Measurements from ENCODE around the gene KRTAP5-4.
"Not testable (repeated sequence)": the region's sequence is repeated elsewhere in the genome, so short reads cannot be mapped to it uniquely, and the experiment has no call there.

Gene KRTAP5-4, protein sequence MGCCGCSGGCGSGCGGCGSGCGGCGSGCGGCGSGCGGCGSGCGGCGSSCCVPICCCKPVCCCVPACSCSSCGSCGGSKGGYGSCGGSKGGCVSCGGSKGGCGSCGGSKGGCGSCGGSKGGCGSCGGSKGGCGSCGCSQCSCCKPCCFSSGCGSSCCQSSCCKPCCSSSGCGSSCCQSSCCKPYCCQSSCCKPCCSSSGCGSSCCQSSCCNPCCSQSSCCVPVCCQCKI

GRCh38 chr11:1622086-1622485 lies at the start of gene KRTAP5-4:
TSS of gene KRTAP5-4 (minus strand) at chr11:1622138. CDS start at chr11:1622093, 45 bp downstream.
- DNase-seq (ENCODE audit: low read depth, low spot score) = no peak
- ChIA-PET CTCF (interaction anchor here (1.0 to 1.2 kb wide), 2 partner anchors 10 to 75 kb away, joined by 3 to 4 read pairs; no protein-coding TSS in a partner anchor), POLR2A (interaction anchor here (0.7 kb wide), 1 partner anchor 352 kb away, joined by 4 read pairs; no protein-coding TSS in a partner anchor)
- TF ChIP-seq, protein P1, sequence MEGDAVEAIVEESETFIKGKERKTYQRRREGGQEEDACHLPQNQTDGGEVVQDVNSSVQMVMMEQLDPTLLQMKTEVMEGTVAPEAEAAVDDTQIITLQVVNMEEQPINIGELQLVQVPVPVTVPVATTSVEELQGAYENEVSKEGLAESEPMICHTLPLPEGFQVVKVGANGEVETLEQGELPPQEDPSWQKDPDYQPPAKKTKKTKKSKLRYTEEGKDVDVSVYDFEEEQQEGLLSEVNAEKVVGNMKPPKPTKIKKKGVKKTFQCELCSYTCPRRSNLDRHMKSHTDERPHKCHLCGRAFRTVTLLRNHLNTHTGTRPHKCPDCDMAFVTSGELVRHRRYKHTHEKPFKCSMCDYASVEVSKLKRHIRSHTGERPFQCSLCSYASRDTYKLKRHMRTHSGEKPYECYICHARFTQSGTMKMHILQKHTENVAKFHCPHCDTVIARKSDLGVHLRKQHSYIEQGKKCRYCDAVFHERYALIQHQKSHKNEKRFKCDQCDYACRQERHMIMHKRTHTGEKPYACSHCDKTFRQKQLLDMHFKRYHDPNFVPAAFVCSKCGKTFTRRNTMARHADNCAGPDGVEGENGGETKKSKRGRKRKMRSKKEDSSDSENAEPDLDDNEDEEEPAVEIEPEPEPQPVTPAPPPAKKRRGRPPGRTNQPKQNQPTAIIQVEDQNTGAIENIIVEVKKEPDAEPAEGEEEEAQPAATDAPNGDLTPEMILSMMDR (IDR thresholded peaks at IDR 0.05; ENCODE audit: insufficient read depth, low read length, missing control alignments) = no peak
- no peak within 1 kb of the TSS for H3K4me3 ChIP-seq (ENCODE audit: low read depth, low read length)

GRCh38 chr11:1671658-1672057 lies 49.7 kb upstream of the KRTAP5-4 start:
- POLR2A ChIA-PET = no interaction called here
- DNase-seq (ENCODE audit: low read depth, low spot score) = no peak
- H3K4me3 ChIP-seq (ENCODE audit: low read depth, low read length) = no peak overlapping the region
- CTCF ChIA-PET = interaction anchor here (0.8 to 0.9 kb wide), 2 partner anchors 19 to 22 kb away, joined by 3 to 5 read pairs; no protein-coding TSS in a partner anchor
- TF ChIP-seq, protein P1 (IDR thresholded peaks at IDR 0.05; ENCODE audit: insufficient read depth, low read length, missing control alignments) = no peak

GRCh38 chr11:1670905-1671371 lies 49.0 kb upstream of the KRTAP5-4 start:
- POLR2A ChIA-PET = no interaction called here
- no peak for DNase-seq (ENCODE audit: low read depth, low spot score)
- TF ChIP-seq, protein P1 (IDR thresholded peaks at IDR 0.05; ENCODE audit: insufficient read depth, low read length, missing control alignments) = no peak
- no peak overlapping the region for H3K4me3 ChIP-seq (ENCODE audit: low read depth, low read length)
- CTCF ChIA-PET = interaction anchor here (0.9 to 1.7 kb wide), 2 partner anchors 23 kb away, joined by 3 to 5 read pairs; no protein-coding TSS in a partner anchor

- H3K4me3 ChIP-seq (ENCODE audit: low read depth, low read length); POLR2A ChIA-PET; DNase-seq (ENCODE audit: low read depth, low spot score): not testable (repeated sequence)
- CTCF ChIA-PET = interaction anchor here (1.1 to 1.7 kb wide), 2 partner anchors 18 to 23 kb away, joined by 4 to 5 read pairs; no protein-coding TSS in a partner anchor
Measured at GRCh38 chr11:1670457-1670856, 48.5 kb upstream of the KRTAP5-4 start.

DNA sequence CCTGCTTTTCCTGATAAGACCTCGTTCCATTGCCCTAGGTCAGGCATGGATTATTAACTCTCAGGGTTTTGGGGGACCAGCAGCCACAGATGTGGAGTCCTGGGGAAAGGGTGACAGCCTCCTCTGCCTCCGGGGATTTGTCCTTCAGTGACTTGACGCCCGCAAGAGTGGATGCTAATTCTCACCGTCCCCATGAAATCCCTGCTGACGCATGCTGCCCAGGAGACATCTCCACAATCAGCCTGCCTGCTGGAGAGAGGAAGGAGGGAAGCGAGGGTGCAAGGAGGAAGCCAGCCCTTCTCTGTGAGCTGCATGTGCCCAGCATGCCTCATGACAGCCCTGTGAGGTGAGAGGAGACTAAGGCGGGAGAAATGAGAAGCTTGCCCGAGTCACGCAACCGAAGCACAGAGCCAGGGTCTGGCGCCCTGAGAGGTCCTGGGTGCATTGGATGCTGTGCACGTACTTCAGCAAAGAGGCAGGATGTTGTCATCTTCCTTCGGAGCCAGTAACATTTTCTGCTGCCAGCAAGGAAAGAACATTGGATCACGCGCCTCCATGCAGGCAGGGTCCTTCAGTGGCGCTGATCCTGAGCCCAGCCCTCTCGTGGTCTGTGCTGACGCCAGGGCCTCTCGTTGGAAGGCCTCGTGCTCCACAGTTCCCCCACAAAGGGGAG lies 47.7 kb upstream of the KRTAP5-4 start:
- DNase-seq (ENCODE audit: low read depth, low spot score) = no peak
- TF ChIP-seq, protein P1 (IDR thresholded peaks at IDR 0.05; ENCODE audit: insufficient read depth, low read length, missing control alignments) = no peak
- CTCF ChIA-PET = interaction anchor here (1.1 to 1.7 kb wide), 2 partner anchors 17 to 24 kb away, joined by 4 to 5 read pairs; no protein-coding TSS in a partner anchor

DNA sequence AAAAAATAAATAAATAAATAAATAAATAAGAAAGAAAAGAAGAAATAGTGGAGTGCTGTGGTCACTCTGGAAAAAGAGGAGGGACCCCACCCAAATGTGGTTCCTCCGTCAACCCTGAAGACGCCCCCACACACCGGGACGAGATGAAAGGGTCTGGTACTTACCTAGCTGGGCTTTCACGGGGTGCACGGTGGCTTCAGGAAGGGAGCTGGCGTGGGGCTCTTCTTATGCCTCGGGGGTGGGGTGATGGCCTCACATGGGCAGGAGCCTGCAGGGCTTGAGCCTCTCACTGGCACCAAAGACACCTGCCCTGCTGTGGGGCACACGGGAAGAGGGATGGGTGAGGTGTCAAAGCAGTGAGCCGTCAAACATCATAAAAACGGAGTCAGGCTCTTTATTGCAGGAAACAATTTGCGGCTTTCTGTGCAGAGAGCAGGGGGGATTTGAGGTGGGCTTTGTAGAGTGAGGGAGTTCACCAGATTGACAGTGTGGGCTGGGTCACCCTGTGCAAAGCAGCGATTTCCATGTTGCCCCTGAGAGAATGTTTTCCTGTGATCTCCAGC lies 47.1 kb upstream of the KRTAP5-4 start:
- H3K4me3 ChIP-seq (ENCODE audit: low read depth, low read length) = no peak overlapping the region
- TF ChIP-seq, protein P1 (IDR thresholded peaks at IDR 0.05; ENCODE audit: insufficient read depth, low read length, missing control alignments) = no peak
- POLR2A ChIA-PET = no interaction called here
- no peak for DNase-seq (ENCODE audit: low read depth, low spot score)
- CTCF ChIA-PET = interaction anchor here (1.7 kb wide), 1 partner anchor 25 kb away, joined by 5 read pairs; no protein-coding TSS in a partner anchor

More for the DNA sequence above, 47.7 kb upstream of the KRTAP5-4 start:
- POLR2A ChIA-PET = no interaction called here
- no peak overlapping the region for H3K4me3 ChIP-seq (ENCODE audit: low read depth, low read length)

Measured in AG04449 (cell line).